ENCODE data around the gene GSN.

Gene GSN

DNA sequence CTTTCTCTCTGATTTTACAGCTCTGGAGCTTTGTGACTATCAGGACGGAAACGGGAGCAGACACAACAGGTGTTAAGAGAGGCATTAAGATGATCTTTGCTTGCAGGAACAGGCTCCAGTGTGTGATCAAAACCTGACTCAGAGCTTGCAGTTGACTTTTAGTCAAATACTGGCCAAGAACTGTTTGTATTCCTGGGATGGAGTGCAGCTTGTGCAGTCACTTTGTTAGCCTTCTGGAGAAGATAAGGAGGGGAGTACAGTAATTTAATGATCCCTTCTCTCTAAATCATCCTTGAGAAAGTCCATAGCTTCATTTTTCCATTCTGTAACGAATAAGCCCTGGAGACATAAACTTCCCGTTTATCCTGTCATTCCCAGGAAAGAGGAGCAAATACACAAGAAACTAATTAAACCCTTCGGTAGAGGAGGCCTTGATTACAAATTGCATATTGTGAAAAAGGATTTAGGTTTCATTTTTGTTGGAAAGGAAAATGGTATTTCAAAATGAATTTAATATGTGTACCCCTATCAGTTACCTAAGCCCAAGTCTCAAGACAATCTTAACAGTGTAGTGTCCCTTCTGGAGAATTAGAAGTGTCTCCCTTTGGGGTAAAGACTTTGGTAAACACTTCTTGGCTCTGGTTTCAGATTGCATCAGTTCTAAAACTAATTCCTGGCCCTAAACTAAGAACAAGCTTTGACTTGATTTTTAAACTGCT is 105.2 kb downstream of the GSN start:
- no peak for DNase-seq (ENCODE audit: low spot score)

DNA sequence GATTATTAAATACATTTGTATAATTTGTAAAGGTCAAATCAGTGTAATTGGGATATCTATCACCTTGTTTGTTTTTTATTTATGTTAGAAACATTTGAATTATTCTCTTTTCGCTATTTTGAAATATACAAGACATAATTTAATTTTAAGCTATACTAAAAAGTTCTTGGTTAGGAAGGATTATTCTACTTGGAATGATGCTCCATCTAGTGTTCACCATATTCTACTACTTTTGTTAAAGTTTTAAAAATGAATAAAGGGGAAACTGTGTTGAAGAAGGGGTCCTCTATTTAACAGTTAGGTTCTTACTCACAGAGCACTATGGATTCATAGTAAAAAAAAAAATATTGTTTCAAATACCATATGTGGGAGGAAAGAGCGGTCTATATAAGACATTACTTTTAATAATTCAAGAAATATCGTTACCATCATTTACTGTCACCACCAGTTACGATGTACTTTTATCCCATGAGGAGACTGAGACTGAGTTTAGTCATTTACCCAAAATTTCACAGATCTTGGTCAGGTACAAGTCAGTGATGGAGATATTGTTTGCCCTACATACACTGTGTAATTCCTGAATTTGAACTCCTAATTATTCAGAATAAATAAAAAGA is 108.4 kb downstream of the GSN start:
- no peak for DNase-seq (ENCODE audit: low spot score)

GRCh38 chr9:121380846-121381245 is 112.9 kb downstream of the GSN start:
- DNase-seq (ENCODE audit: low spot score), result no peak
